ENCODE results near the gene SCG3. TPM values are rescaled to one million over a fixed set of nuclear protein-coding genes. Genes with fewer than 3 reads are reported as not detected.
"Not testable (repeated sequence)": the region's sequence is repeated elsewhere in the genome, so short reads cannot be mapped to it uniquely, and the experiment has no call there.

SCG3 gene
- total RNA-seq, 1 experiment from 2014 or later = 22.7 TPM

- Histone ChIP-seq H3K23me2 (ENCODE audit: insufficient read length, low read depth, low read length, poor library complexity, severe bottlenecking) (no peaks in the 10 kb centered on the region), H2AFZ (ENCODE audit: low read length) (no peak overlapping the region), H3K9ac (ENCODE audit: extremely low read depth, insufficient read length, low read length) (no peak overlapping the region), H3K56ac (ENCODE audit: insufficient read length, low read depth, low read length) (no peak overlapping the region), H3K4me1 (ENCODE audit: insufficient read depth, low read length) (no peaks in the 10 kb centered on the region), H3K23ac (ENCODE audit: insufficient read length, low read depth, low read length) (no peak overlapping the region), H4K91ac (ENCODE audit: insufficient read length, low read depth, low read length) (no peak overlapping the region), H2BK120ac (ENCODE audit: low read depth, low read length, poor library complexity, severe bottlenecking) (no peak overlapping the region), H3K79me1 (ENCODE audit: insufficient read depth, low read depth, low read length, poor library complexity, severe bottlenecking) (no peaks in the 10 kb centered on the region), H3K9me3 (ENCODE audit: control insufficient read depth, low read depth, low read length) (no peaks in the 10 kb centered on the region), H3K79me2 (ENCODE audit: insufficient read depth, low read length) (no peaks in the 10 kb centered on the region), H2BK12ac (ENCODE audit: insufficient read length, low read depth, low read length) (no peak overlapping the region), H3K27ac (ENCODE audit: insufficient read length, low read depth, low read length) (no peak overlapping the region), H3K4me2 (ENCODE audit: insufficient read depth, insufficient read length, low read length) (no peak overlapping the region), H4K20me1 (ENCODE audit: control insufficient read depth, insufficient read depth, insufficient read length) (no peaks in the 10 kb centered on the region), H2AK5ac (ENCODE audit: insufficient read length, low read length) (no peak overlapping the region), H3K18ac (ENCODE audit: insufficient read length, low read depth, low read length) (no peak overlapping the region), H4K8ac (replicated peaks; ENCODE audit: insufficient read length, low read depth, low read length) (no peak overlapping the region), H3K14ac (ENCODE audit: insufficient read depth, low read length) (no peak overlapping the region), H2BK5ac (ENCODE audit: insufficient read length, low read length) (no peak overlapping the region), H2BK20ac (ENCODE audit: low read depth, low read length, poor library complexity, severe bottlenecking) (no peak overlapping the region), H4K5ac (ENCODE audit: insufficient read length, low read depth, low read length) (no peak overlapping the region), H3T11ph (ENCODE audit: low read length) (no peak overlapping the region), H3K4ac (ENCODE audit: low read depth, low read length) (no peak overlapping the region), H2BK15ac (ENCODE audit: low read depth, low read length) (no peak overlapping the region), H3K27me3 (ENCODE audit: insufficient read depth, low read length) (no peaks in the 10 kb centered on the region)
- no peaks in the 10 kb centered on the region; a peak in 1 of 5 replicates for H3K9me3 Mint-ChIP-seq
- TF ChIP-seq CTCF (conservative IDR thresholded peaks at IDR 0.05) = no peak
- no peak overlapping the region for H3K4me3 Mint-ChIP-seq
- no CpG with 5 or more reads among the region's 5 CpGs for WGBS (ENCODE audit: extremely low coverage, insufficient read length, low lambda C conversion rate)
- no peaks in the 10 kb centered on the region for H3K36me3 Mint-ChIP-seq (ENCODE audit: insufficient read depth in 1 of 3, low read depth in 3 of 3)
- H3K27ac Mint-ChIP-seq = no peak overlapping the region; a peak in 1 of 7 replicates
- DNase-seq = no peak
- H3K27me3 Mint-ChIP-seq (ENCODE audit: low read depth) = no peaks in the 10 kb centered on the region; the same call in 1 of the 2 replicates
- H3K4me1 Mint-ChIP-seq = peaks cover 6 to 10% of the 10 kb centered on the region in 2 experiments
Observed at GRCh38 chr15:51652084-51652668, 29.1 kb upstream of the SCG3 start.

DNA sequence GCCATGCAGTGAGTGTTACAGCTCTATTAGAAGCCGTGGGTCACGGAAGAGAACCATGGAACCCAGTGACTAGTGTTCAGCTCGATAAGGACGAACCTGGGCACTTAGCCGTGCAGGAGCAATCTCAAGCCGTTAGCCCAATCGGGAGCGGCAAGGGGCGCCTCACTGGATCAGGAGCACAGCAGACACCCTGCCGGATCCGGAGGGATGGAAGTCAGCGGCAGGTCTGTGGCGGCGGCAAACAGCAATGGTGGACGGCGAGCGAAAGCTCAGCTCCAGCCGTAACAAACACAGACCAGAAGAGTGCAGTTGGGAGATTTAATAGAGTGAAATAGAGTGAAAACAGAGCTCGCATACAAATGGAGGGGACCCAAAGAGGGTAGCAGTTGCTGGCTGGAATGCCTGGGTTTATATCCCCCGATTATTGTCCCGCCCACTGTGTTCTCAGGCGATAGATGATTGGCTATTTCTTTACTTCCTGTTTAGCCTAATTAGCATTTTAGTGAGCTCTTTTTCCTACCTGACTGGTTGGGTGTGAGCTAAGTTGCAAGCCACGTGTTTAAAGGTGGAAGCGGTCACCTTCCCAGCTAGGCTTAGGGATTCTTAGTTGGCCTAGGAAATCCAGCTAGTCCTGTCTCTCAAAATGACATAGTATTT lies 25.8 kb upstream of the SCG3 start:
- not testable (repeated sequence) for H3K27ac ChIP-seq (ENCODE audit: insufficient read length, low read depth, low read length); H3K4ac ChIP-seq (ENCODE audit: low read depth, low read length); H2BK5ac ChIP-seq (ENCODE audit: insufficient read length, low read length); H3K27me3 ChIP-seq (ENCODE audit: insufficient read depth, low read length); H3T11ph ChIP-seq (ENCODE audit: low read length); H3K9me3 ChIP-seq (ENCODE audit: control insufficient read depth, low read depth, low read length); H3K4me2 ChIP-seq (ENCODE audit: insufficient read depth, insufficient read length, low read length); H3K9ac ChIP-seq (ENCODE audit: extremely low read depth, insufficient read length, low read length); H2AK5ac ChIP-seq (ENCODE audit: insufficient read length, low read length); H4K91ac ChIP-seq (ENCODE audit: insufficient read length, low read depth, low read length); H2BK20ac ChIP-seq (ENCODE audit: low read depth, low read length, poor library complexity, severe bottlenecking); H2BK120ac ChIP-seq (ENCODE audit: low read depth, low read length, poor library complexity, severe bottlenecking); H4K5ac ChIP-seq (ENCODE audit: insufficient read length, low read depth, low read length); H3K56ac ChIP-seq (ENCODE audit: insufficient read length, low read depth, low read length); H3K27me3 Mint-ChIP-seq (ENCODE audit: low read depth); H3K79me1 ChIP-seq (ENCODE audit: insufficient read depth, low read depth, low read length, poor library complexity, severe bottlenecking); H4K20me1 ChIP-seq (ENCODE audit: control insufficient read depth, insufficient read depth, insufficient read length); H3K4me3 Mint-ChIP-seq; H3K79me2 ChIP-seq (ENCODE audit: insufficient read depth, low read length); DNase-seq; H2BK15ac ChIP-seq (ENCODE audit: low read depth, low read length); H3K4me1 ChIP-seq (ENCODE audit: insufficient read depth, low read length); H3K18ac ChIP-seq (ENCODE audit: insufficient read length, low read depth, low read length); H3K9me3 Mint-ChIP-seq; H3K23ac ChIP-seq (ENCODE audit: insufficient read length, low read depth, low read length); H3K14ac ChIP-seq (ENCODE audit: insufficient read depth, low read length); H2AFZ ChIP-seq (ENCODE audit: low read length); H3K23me2 ChIP-seq (ENCODE audit: insufficient read length, low read depth, low read length, poor library complexity, severe bottlenecking); H3K36me3 Mint-ChIP-seq (ENCODE audit: insufficient read depth in 1 of 3, low read depth in 3 of 3); H2BK12ac ChIP-seq (ENCODE audit: insufficient read length, low read depth, low read length); H4K8ac ChIP-seq (replicated peaks; ENCODE audit: insufficient read length, low read depth, low read length)
- Mint-ChIP-seq H3K27ac (peak overlapping the region in 2 of 3 experiments; percentile 27 to 58; a peak in 3 of 7 replicates), H3K4me1 (peaks cover 6 to 10% of the 10 kb centered on the region in 2 experiments)
- WGBS (ENCODE audit: extremely low coverage, insufficient read length, low lambda C conversion rate) = no CpG with 5 or more reads among the region's 24 CpGs
